SK-N-SH treated with all-trans-retinoic acid at 6 μM for 48 hours (cell line): ENCODE results near the gene HPCAL1.

Experiments used
- GLIS3 ChIP-seq: fragments of 250-450 bp; sonication (Bioruptor Pico); IDR thresholded peaks from 2 replicates; pipeline ENCODE4 v1.5.0; 2020; ENCODE audit warnings: mild to moderate bottlenecking, moderate library complexity
- TF ChIP-seq, protein P1 (sequence below): fragments of 250-450 bp; sonication (Bioruptor Pico); IDR thresholded peaks from 2 replicates; pipeline ENCODE4 v1.8.0; 2020; ENCODE audit warnings: mild to moderate bottlenecking, moderate library complexity, borderline replicate concordance

DNA sequence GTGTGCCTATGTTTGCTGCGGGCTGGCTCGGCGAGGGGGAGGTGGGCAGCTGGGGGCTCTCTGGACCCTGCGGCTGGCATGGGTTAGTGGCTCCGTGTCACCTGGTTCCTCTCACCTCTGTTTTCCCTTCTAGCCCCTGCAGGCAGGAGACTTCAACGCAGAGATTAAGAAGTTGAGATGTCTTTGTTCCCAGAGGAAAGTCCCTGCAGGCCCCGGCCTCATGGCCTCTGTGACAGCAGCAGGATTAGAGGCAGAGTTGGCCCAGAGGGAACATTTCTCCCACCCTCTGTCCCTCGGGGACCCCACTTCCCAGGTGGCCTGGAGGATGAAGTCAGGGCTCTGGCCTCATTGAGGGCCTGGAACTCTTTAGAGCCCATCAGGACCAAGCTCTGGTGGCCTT is 56.5 kb downstream of the HPCAL1 start:
- TF ChIP-seq, protein P1, sequence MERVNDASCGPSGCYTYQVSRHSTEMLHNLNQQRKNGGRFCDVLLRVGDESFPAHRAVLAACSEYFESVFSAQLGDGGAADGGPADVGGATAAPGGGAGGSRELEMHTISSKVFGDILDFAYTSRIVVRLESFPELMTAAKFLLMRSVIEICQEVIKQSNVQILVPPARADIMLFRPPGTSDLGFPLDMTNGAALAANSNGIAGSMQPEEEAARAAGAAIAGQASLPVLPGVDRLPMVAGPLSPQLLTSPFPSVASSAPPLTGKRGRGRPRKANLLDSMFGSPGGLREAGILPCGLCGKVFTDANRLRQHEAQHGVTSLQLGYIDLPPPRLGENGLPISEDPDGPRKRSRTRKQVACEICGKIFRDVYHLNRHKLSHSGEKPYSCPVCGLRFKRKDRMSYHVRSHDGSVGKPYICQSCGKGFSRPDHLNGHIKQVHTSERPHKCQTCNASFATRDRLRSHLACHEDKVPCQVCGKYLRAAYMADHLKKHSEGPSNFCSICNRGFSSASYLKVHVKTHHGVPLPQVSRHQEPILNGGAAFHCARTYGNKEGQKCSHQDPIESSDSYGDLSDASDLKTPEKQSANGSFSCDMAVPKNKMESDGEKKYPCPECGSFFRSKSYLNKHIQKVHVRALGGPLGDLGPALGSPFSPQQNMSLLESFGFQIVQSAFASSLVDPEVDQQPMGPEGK (CRISPR knock-in tag) = no peak
- no peak for TF ChIP-seq GLIS3 (CRISPR knock-in tag)
